ENCODE measurements around the gene SMAD3. TPM values are rescaled to one million over a fixed set of nuclear protein-coding genes. Genes with fewer than 3 reads are reported as not detected.

The SMAD3 gene
- total and polyA plus RNA-seq, 2 donors = 28.3 to 31.2 TPM

- Histone ChIP-seq H3K27ac (ENCODE audit: low read depth) (no peak overlapping the region), H3K4me1 (ENCODE audit: insufficient read depth) (no peaks in the 10 kb centered on the region), H3K4me3 (ENCODE audit: low read depth, low read length) (no peak overlapping the region), H3K36me3 (ENCODE audit: insufficient read depth) (no peaks in the 10 kb centered on the region)
- DNase-seq (ENCODE audit: extremely low spot score) = no peak
- WGBS = 77% methylated on average over 2 of the region's 2 CpGs
Measured at GRCh38 chr15:67197364-67197695, 131.9 kb downstream of the SMAD3 start.

GRCh38 chr15:67198157-67198754 lies 132.9 kb downstream of the SMAD3 start:
- WGBS = 96% methylated on average over 7 of the region's 7 CpGs
- no peak overlapping the region for H3K27ac ChIP-seq (ENCODE audit: low read depth)

GRCh38 chr15:67199391-67199790 lies 134.0 kb downstream of the SMAD3 start:
- H3K27ac ChIP-seq (ENCODE audit: low read depth) = no peak overlapping the region
- no peaks in the 10 kb centered on the region for H3K4me1 ChIP-seq (ENCODE audit: insufficient read depth)
- WGBS = 85% methylated on average over 4 of the region's 4 CpGs
- peaks cover 5% of the 10 kb centered on the region for H3K36me3 ChIP-seq (ENCODE audit: insufficient read depth)
- no peak for DNase-seq (ENCODE audit: extremely low spot score)
- no peak overlapping the region for H3K4me3 ChIP-seq (ENCODE audit: low read depth, low read length)

More at GRCh38 chr15:67198157-67198754, 132.9 kb downstream of the SMAD3 start:
- H3K4me3 ChIP-seq (ENCODE audit: low read depth, low read length) = no peak overlapping the region
- peaks cover 3% of the 10 kb centered on the region for H3K36me3 ChIP-seq (ENCODE audit: insufficient read depth)
- no peak for DNase-seq (ENCODE audit: extremely low spot score)
- no peaks in the 10 kb centered on the region for H3K4me1 ChIP-seq (ENCODE audit: insufficient read depth)

GRCh38 chr15:67199881-67200763 lies 134.7 kb downstream of the SMAD3 start:
- WGBS = 71% methylated on average over 8 of the region's 8 CpGs
- Histone ChIP-seq H3K36me3 (ENCODE audit: insufficient read depth) (peaks cover 5% of the 10 kb centered on the region), H3K4me1 (ENCODE audit: insufficient read depth) (no peaks in the 10 kb centered on the region), H3K27ac (ENCODE audit: low read depth) (no peak overlapping the region), H3K4me3 (ENCODE audit: low read depth, low read length) (no peak overlapping the region)
- DNase-seq (ENCODE audit: extremely low spot score) = no peak

- Histone ChIP-seq H3K4me3 (ENCODE audit: low read depth, low read length) (no peak overlapping the region), H3K27ac (ENCODE audit: low read depth) (no peak overlapping the region), H3K4me1 (ENCODE audit: insufficient read depth) (no peaks in the 10 kb centered on the region), H3K36me3 (ENCODE audit: insufficient read depth) (peaks cover 5% of the 10 kb centered on the region)
- DNase-seq (ENCODE audit: extremely low spot score) = no peak
Measured at GRCh38 chr15:67201136-67201535, 135.7 kb downstream of the SMAD3 start.

GRCh38 chr15:67202091-67202490 lies 136.7 kb downstream of the SMAD3 start:
- WGBS = 97% methylated on average over 2 of the region's 2 CpGs
- no peaks in the 10 kb centered on the region for H3K4me1 ChIP-seq (ENCODE audit: insufficient read depth)
- no peak for DNase-seq (ENCODE audit: extremely low spot score)
- H3K36me3 ChIP-seq (ENCODE audit: insufficient read depth) = peaks cover 5% of the 10 kb centered on the region
- no peak overlapping the region for H3K4me3 ChIP-seq (ENCODE audit: low read depth, low read length)
- no peak overlapping the region for H3K27ac ChIP-seq (ENCODE audit: low read depth)

- 87% methylated on average over 1 of the region's 1 CpG for WGBS
- no peaks in the 10 kb centered on the region for H3K4me1 ChIP-seq (ENCODE audit: insufficient read depth)
- DNase-seq (ENCODE audit: extremely low spot score) = no peak
- peaks cover 5% of the 10 kb centered on the region for H3K36me3 ChIP-seq (ENCODE audit: insufficient read depth)
- no peak overlapping the region for H3K4me3 ChIP-seq (ENCODE audit: low read depth, low read length)
- no peak overlapping the region for H3K27ac ChIP-seq (ENCODE audit: low read depth)
Measured at GRCh38 chr15:67202991-67203390, 137.6 kb downstream of the SMAD3 start.

- H3K27ac ChIP-seq (ENCODE audit: low read depth) = no peak overlapping the region
- no peak for DNase-seq (ENCODE audit: extremely low spot score)
- no peak overlapping the region for H3K4me3 ChIP-seq (ENCODE audit: low read depth, low read length)
- no peaks in the 10 kb centered on the region for H3K4me1 ChIP-seq (ENCODE audit: insufficient read depth)
- peaks cover 3% of the 10 kb centered on the region for H3K36me3 ChIP-seq (ENCODE audit: insufficient read depth)
- 70% methylated on average over 3 of the region's 3 CpGs for WGBS
Measured at GRCh38 chr15:67207555-67208207, 142.3 kb downstream of the SMAD3 start.

- Histone ChIP-seq H3K36me3 (ENCODE audit: insufficient read depth) (peaks cover 1% of the 10 kb centered on the region), H3K4me1 (ENCODE audit: insufficient read depth) (no peaks in the 10 kb centered on the region), H3K4me3 (ENCODE audit: low read depth, low read length) (no peak overlapping the region), H3K27ac (ENCODE audit: low read depth) (no peak overlapping the region)
- WGBS = 66% methylated on average over 2 of the region's 2 CpGs
- no peak for DNase-seq (ENCODE audit: extremely low spot score)
Measured at GRCh38 chr15:67208396-67208795, 143.0 kb downstream of the SMAD3 start.

GRCh38 chr15:67210555-67211168 lies 145.3 kb downstream of the SMAD3 start:
- Histone ChIP-seq H3K4me1 (ENCODE audit: insufficient read depth) (no peaks in the 10 kb centered on the region), H3K36me3 (ENCODE audit: insufficient read depth) (no peaks in the 10 kb centered on the region), H3K4me3 (ENCODE audit: low read depth, low read length) (no peak overlapping the region), H3K27ac (ENCODE audit: low read depth) (no peak overlapping the region)
- no peak for DNase-seq (ENCODE audit: extremely low spot score)
- WGBS = 93% methylated on average over 5 of the region's 5 CpGs

GRCh38 chr15:67212684-67213367 lies 147.4 kb downstream of the SMAD3 start:
- no peak for DNase-seq (ENCODE audit: extremely low spot score)
- Histone ChIP-seq H3K4me1 (ENCODE audit: insufficient read depth) (no peaks in the 10 kb centered on the region), H3K36me3 (ENCODE audit: insufficient read depth) (no peaks in the 10 kb centered on the region), H3K27ac (ENCODE audit: low read depth) (no peak overlapping the region), H3K4me3 (ENCODE audit: low read depth, low read length) (no peak overlapping the region)
- WGBS = 85% methylated on average over 4 of the region's 4 CpGs

- Histone ChIP-seq H3K4me1 (ENCODE audit: insufficient read depth) (no peaks in the 10 kb centered on the region), H3K36me3 (ENCODE audit: insufficient read depth) (no peaks in the 10 kb centered on the region), H3K27ac (ENCODE audit: low read depth) (no peak overlapping the region), H3K4me3 (ENCODE audit: low read depth, low read length) (no peak overlapping the region)
- DNase-seq (ENCODE audit: extremely low spot score) = no peak
- 83% methylated on average over 6 of the region's 6 CpGs for WGBS
Measured at GRCh38 chr15:67215102-67215501, 149.7 kb downstream of the SMAD3 start.

GRCh38 chr15:67216859-67217258 lies 151.5 kb downstream of the SMAD3 start:
- Histone ChIP-seq H3K4me1 (ENCODE audit: insufficient read depth) (no peaks in the 10 kb centered on the region), H3K36me3 (ENCODE audit: insufficient read depth) (no peaks in the 10 kb centered on the region), H3K4me3 (ENCODE audit: low read depth, low read length) (no peak overlapping the region), H3K27ac (ENCODE audit: low read depth) (no peak overlapping the region)
- no peak for DNase-seq (ENCODE audit: extremely low spot score)

All from urinary bladder (tissue), 4 donors.